ENCODE results near the gene CEP295NL.

- TF ChIP-seq CTCF (IDR thresholded peaks at IDR 0.05): no peak
- TF ChIP-seq POLR2A (IDR thresholded peaks at IDR 0.05): no peak
Measured at GRCh38 chr17:78878261-78878660, 24.7 kb downstream of the CEP295NL start.
